Fibroblast of upper back skin (primary cell): ENCODE results near the gene FLVCR2.
"Not testable (repeated sequence)": the region's sequence is repeated elsewhere in the genome, so short reads cannot be mapped to it uniquely, and the experiment has no call there.

Source experiments
- DNase-seq: peaks from one replicate; pipeline ENCODE4 v3.0.0-alpha.2; 2013

Gene FLVCR2

GRCh38 chr14:75600100-75600499, 21.7 kb downstream of the FLVCR2 start:
- not testable (repeated sequence) for DNase-seq

GRCh38 chr14:75601061-75601460, 22.6 kb downstream of the FLVCR2 start:
- DNase-seq: not testable (repeated sequence)

GRCh38 chr14:75602503-75602902, 24.1 kb downstream of the FLVCR2 start:
- no peak for DNase-seq

- no peak for DNase-seq
Measured at GRCh38 chr14:75604979-75605851, 26.8 kb downstream of the FLVCR2 start.

- no peak for DNase-seq
Measured at GRCh38 chr14:75605916-75606315, 27.5 kb downstream of the FLVCR2 start.

- DNase-seq: no peak
Measured at GRCh38 chr14:75607044-75607443, 28.6 kb downstream of the FLVCR2 start.

- no peak for DNase-seq
Measured at GRCh38 chr14:75607842-75608640, 29.6 kb downstream of the FLVCR2 start.

- no peak for DNase-seq
Measured at GRCh38 chr14:75609116-75609515, 30.7 kb downstream of the FLVCR2 start.

- no peak for DNase-seq
Measured at GRCh38 chr14:75609606-75610475, 31.4 kb downstream of the FLVCR2 start.

GRCh38 chr14:75610834-75611233, 32.4 kb downstream of the FLVCR2 start:
- DNase-seq: no peak

- DNase-seq: no peak
Measured at GRCh38 chr14:75612157-75612556, 33.7 kb downstream of the FLVCR2 start.

GRCh38 chr14:75614179-75614578, 35.8 kb downstream of the FLVCR2 start:
- DNase-seq: no peak

- DNase-seq: no peak
Measured at GRCh38 chr14:75615200-75615599, 36.8 kb downstream of the FLVCR2 start.

GRCh38 chr14:75619548-75619947, 41.1 kb downstream of the FLVCR2 start:
- no peak for DNase-seq

GRCh38 chr14:75625034-75625433, 46.6 kb downstream of the FLVCR2 start:
- no peak for DNase-seq

GRCh38 chr14:75626396-75626795, 48.0 kb downstream of the FLVCR2 start:
- no peak for DNase-seq

GRCh38 chr14:75626863-75627262, 48.4 kb downstream of the FLVCR2 start:
- no peak for DNase-seq

GRCh38 chr14:75627406-75627805, 49.0 kb downstream of the FLVCR2 start:
- DNase-seq: no peak

GRCh38 chr14:75628816-75629215, 50.4 kb downstream of the FLVCR2 start:
- no peak for DNase-seq

GRCh38 chr14:75630695-75631452, 52.5 kb downstream of the FLVCR2 start:
- DNase-seq: no peak

GRCh38 chr14:75631453-75631831, 53.0 kb downstream of the FLVCR2 start:
- peak; percentile 7 for DNase-seq

GRCh38 chr14:75634848-75635247, 56.4 kb downstream of the FLVCR2 start:
- DNase-seq: no peak
